ENCODE results near the gene NRG2.

DNA sequence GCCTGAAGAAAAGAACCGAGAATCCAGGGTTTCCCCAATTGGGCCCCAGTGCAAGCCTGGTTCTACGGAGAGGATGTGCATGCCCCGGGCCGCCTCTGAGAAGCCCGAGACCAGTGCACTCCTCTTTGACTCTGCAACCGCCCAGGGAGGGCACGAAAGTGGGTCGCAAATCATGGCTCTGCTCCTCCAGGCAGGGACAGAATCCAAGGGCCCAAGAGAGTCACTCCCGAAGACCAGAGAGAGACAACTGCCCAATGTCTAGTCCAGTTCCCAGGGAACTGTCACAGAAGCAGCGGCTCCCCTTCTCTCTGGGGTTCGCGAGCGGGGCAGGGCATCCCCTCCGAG, 139.7 kb downstream of the NRG2 start:
- TF ChIP-seq POLR2AphosphoS5 (IDR thresholded peaks at IDR 0.05) (no peak), POLR2A (IDR thresholded peaks at IDR 0.05) (no peak)
- TF ChIP-seq, protein P1, sequence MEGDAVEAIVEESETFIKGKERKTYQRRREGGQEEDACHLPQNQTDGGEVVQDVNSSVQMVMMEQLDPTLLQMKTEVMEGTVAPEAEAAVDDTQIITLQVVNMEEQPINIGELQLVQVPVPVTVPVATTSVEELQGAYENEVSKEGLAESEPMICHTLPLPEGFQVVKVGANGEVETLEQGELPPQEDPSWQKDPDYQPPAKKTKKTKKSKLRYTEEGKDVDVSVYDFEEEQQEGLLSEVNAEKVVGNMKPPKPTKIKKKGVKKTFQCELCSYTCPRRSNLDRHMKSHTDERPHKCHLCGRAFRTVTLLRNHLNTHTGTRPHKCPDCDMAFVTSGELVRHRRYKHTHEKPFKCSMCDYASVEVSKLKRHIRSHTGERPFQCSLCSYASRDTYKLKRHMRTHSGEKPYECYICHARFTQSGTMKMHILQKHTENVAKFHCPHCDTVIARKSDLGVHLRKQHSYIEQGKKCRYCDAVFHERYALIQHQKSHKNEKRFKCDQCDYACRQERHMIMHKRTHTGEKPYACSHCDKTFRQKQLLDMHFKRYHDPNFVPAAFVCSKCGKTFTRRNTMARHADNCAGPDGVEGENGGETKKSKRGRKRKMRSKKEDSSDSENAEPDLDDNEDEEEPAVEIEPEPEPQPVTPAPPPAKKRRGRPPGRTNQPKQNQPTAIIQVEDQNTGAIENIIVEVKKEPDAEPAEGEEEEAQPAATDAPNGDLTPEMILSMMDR (IDR thresholded peaks at IDR 0.05) = no peak
